Measurements from ENCODE around the gene RAP1GAP2.

GRCh38 chr17:3007651-3008121 is 211.4 kb downstream of the RAP1GAP2 start:
- no peak for TF ChIP-seq POLR2AphosphoS5 (IDR thresholded peaks at IDR 0.05)
- TF ChIP-seq CTCF (IDR thresholded peaks at IDR 0.05 in 8 of 11, conservative IDR thresholded peaks at IDR 0.05 in 3 of 11), result no peak
- no peak for TF ChIP-seq POLR2A (IDR thresholded peaks at IDR 0.05)

Data from spleen (tissue), 7 donors.